ENCODE measurements around the gene VAV1.

Gene VAV1
- long read RNA-seq, transcript VAV1-210 (27 exons, 2,620 nt): major isoform, 178 of 210 reads
- long read RNA-seq, partial matches to known transcripts: 13 of 210 reads
- long read RNA-seq, other reads (novel, unspliced or antisense): 17 of 210 reads

GRCh38 chr19:6772028-6772865 is at the start of gene VAV1:
VAV1 (plus strand) TSS chr19:6772708; CDS start chr19:6772808, 100 bp downstream.
- DNase-seq (ENCODE audit: low read depth in 1 of 2, low spot score in 1 of 2): peak; percentile 91 to 96
- no peaks in the 10 kb centered on the region for H3K27me3 ChIP-seq (ENCODE audit: insufficient read depth, poor library complexity, severe bottlenecking)
- TF ChIP-seq SPI1 (IDR thresholded peaks at IDR 0.05; ENCODE audit: borderline replicate concordance, low read depth) (peak; percentile 97), POLR2AphosphoS5 (IDR thresholded peaks at IDR 0.05; ENCODE audit: low read depth) (peak; percentile 84), CTCF (IDR thresholded peaks at IDR 0.05; ENCODE audit: insufficient read depth, low read length) (peak; percentile 48), GABPA (IDR thresholded peaks at IDR 0.05; ENCODE audit: low read depth) (no peak)
- H3K4me3 ChIP-seq (replicated peaks; ENCODE audit: insufficient read depth, low read length): peak within 1 kb of the TSS; percentile 87
- peak within 1 kb of the TSS; percentile 96 for H3K27ac ChIP-seq (replicated peaks)

DNA sequence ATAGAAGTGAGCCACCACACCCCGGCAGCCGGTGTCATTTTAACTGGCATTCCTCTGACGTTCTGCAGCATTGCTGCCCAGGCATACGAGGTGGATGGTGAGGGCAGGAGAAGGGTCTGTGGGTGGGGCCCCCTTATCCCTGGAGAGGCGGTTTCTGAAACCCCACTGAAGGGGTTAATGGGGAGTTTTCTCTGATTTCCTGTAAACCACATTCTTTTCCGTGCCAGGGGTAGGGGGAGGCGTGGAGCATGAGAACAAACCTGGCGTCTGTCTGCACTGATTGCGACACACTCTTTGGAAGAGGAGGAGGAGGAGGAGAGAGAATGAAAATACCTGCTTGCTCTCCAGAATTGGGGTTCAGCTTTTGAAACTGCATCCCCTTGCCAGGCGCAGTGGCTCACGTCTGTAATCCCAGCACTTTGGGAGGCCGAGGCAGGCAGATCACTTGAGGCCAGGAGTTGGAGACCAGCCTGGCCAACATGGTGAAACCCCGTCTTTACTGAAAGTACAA is 49.3 kb upstream of the VAV1 start:
- no peaks in the 10 kb centered on the region for H3K27me3 ChIP-seq (ENCODE audit: insufficient read depth, poor library complexity, severe bottlenecking)
- no peak for TF ChIP-seq POLR2AphosphoS5 (IDR thresholded peaks at IDR 0.05; ENCODE audit: low read depth)
- TF ChIP-seq SPI1 (IDR thresholded peaks at IDR 0.05; ENCODE audit: borderline replicate concordance, low read depth): no peak
- TF ChIP-seq, protein P1, sequence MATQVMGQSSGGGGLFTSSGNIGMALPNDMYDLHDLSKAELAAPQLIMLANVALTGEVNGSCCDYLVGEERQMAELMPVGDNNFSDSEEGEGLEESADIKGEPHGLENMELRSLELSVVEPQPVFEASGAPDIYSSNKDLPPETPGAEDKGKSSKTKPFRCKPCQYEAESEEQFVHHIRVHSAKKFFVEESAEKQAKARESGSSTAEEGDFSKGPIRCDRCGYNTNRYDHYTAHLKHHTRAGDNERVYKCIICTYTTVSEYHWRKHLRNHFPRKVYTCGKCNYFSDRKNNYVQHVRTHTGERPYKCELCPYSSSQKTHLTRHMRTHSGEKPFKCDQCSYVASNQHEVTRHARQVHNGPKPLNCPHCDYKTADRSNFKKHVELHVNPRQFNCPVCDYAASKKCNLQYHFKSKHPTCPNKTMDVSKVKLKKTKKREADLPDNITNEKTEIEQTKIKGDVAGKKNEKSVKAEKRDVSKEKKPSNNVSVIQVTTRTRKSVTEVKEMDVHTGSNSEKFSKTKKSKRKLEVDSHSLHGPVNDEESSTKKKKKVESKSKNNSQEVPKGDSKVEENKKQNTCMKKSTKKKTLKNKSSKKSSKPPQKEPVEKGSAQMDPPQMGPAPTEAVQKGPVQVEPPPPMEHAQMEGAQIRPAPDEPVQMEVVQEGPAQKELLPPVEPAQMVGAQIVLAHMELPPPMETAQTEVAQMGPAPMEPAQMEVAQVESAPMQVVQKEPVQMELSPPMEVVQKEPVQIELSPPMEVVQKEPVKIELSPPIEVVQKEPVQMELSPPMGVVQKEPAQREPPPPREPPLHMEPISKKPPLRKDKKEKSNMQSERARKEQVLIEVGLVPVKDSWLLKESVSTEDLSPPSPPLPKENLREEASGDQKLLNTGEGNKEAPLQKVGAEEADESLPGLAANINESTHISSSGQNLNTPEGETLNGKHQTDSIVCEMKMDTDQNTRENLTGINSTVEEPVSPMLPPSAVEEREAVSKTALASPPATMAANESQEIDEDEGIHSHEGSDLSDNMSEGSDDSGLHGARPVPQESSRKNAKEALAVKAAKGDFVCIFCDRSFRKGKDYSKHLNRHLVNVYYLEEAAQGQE (IDR thresholded peaks at IDR 0.05; ENCODE audit: insufficient replicate concordance, low read depth): no peak
- no peak for TF ChIP-seq GABPA (IDR thresholded peaks at IDR 0.05; ENCODE audit: low read depth)
- H3K27ac ChIP-seq (replicated peaks): no peak overlapping the region
- no peak overlapping the region for H3K4me3 ChIP-seq (replicated peaks; ENCODE audit: insufficient read depth, low read length)
- no peak for DNase-seq (ENCODE audit: low read depth in 1 of 2, low spot score in 1 of 2)

DNA sequence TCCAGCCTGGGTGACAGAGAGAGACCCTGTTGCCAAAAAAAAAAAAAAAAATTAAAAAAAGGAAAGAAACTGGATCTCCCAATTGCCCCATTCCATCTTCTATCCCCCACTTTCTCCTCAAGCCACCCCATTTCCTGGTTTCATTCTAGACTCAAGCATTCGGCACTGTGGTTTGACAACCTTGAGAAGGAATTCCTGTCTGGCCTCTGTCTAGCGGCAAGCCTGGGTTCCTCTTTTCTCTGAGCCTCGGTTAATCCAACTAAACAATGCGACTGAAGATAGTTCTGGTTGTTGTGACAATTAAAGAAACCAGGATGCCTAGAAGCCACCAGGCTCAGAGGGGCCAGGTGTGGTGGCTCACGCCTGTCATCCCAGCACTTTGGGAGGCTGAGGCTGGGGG is 48.8 kb upstream of the VAV1 start:
- peak; percentile 98 for TF ChIP-seq SPI1 (IDR thresholded peaks at IDR 0.05; ENCODE audit: borderline replicate concordance, low read depth)
- no peak for TF ChIP-seq CTCF (IDR thresholded peaks at IDR 0.05; ENCODE audit: insufficient read depth, low read length)
- no peak for TF ChIP-seq GABPA (IDR thresholded peaks at IDR 0.05; ENCODE audit: low read depth)
- peak in 1 of 2 experiments; percentile 74 for DNase-seq (ENCODE audit: low read depth in 1 of 2, low spot score in 1 of 2)
- peak overlapping the region; percentile 29 for H3K27ac ChIP-seq (replicated peaks)
- H3K4me3 ChIP-seq (replicated peaks; ENCODE audit: insufficient read depth, low read length): no peak overlapping the region
- H3K27me3 ChIP-seq (ENCODE audit: insufficient read depth, poor library complexity, severe bottlenecking): no peaks in the 10 kb centered on the region

DNA sequence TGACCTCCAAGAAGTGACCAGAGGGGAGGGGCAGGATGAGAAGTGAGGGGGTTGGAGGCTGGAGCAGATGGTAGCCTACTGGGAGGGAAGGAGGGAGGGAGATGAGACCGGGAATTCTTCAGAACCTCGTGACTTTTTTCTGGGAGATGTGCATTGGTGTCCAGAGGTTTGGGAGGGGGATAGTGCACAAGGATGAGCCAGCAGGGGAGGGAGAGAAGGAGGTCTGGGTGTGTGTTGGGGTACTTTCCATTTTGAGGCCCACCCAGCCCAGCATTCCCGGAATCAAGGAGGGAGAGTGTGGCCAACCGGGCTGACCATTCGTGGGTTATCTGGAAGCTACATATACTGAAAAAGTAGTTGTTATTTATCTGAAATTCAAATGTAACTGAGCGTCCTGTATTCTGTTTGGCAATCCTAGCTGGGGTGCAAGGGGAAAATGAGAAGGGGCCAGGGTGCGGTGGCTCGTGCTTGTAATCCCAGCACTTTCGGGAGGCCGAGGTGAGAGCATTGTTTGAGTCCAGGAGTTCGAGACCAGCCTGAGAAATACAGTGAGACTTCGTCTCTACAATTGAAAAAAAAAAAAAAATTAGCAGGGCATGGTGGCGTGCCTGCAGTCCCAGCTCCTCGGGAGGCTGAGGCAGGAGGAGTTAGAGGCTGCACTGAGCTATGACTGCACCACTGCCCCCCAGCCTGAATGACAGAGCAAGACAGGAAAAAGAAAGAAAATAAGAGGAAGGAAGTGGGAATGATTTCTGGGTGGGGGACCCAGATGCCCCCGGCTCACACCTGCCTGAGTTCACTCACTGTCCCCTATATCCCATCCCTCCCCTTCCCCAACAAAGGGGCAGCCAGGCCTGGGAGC is 47.6 kb upstream of the VAV1 start:
- Histone ChIP-seq H3K27ac (replicated peaks) (no peak overlapping the region), H3K4me3 (replicated peaks; ENCODE audit: insufficient read depth, low read length) (no peak overlapping the region), H3K27me3 (ENCODE audit: insufficient read depth, poor library complexity, severe bottlenecking) (no peaks in the 10 kb centered on the region)
- no peak for DNase-seq (ENCODE audit: low read depth in 1 of 2, low spot score in 1 of 2)
- TF ChIP-seq, protein P1 (IDR thresholded peaks at IDR 0.05; ENCODE audit: insufficient replicate concordance, low read depth): no peak
- TF ChIP-seq CTCF (IDR thresholded peaks at IDR 0.05; ENCODE audit: insufficient read depth, low read length) (no peak), GABPA (IDR thresholded peaks at IDR 0.05; ENCODE audit: low read depth) (no peak), SPI1 (IDR thresholded peaks at IDR 0.05; ENCODE audit: borderline replicate concordance, low read depth) (no peak), POLR2AphosphoS5 (IDR thresholded peaks at IDR 0.05; ENCODE audit: low read depth) (no peak)

Measured in HL-60 (cell line).